Vagina (tissue), 2 donors: ENCODE data around the gene FMO1. TPM values are rescaled to one million over a fixed set of nuclear protein-coding genes. Genes with fewer than 3 reads are reported as not detected.

Source experiments
- DNase-seq, 2 donors: peaks; one replicate each; pipeline ENCODE4 v3.0.0-alpha.2; 2017; ENCODE audit errors: extremely low spot score in 2 of 2
- H3K27ac ChIP-seq: fragments of 200-600 bp; sonication (generic); one replicate; pipeline ENCODE4 v1.5.1; 2019
- H3K27me3 ChIP-seq: fragments of 200-600 bp; sonication (generic); one replicate; pipeline ENCODE4 v1.5.1; 2019
- H3K36me3 ChIP-seq, 2 donors: fragments of 200-600 bp; sonication (generic); one replicate each; pipeline ENCODE4 v1.5.1; 2017 to 2019
- H3K4me1 ChIP-seq: fragments of 200-600 bp; sonication (generic); one replicate; pipeline ENCODE4 v1.5.1; 2019
- H3K4me3 ChIP-seq, 2 donors: fragments of 200-600 bp; sonication (generic); 1 replicate in 1 of 2; 2 replicates in 1 of 2; pipeline ENCODE4 v1.5.1; 2016 to 2019
- H3K9me3 ChIP-seq: fragments of 200-600 bp; sonication (generic); one replicate; pipeline ENCODE4 v1.5.1; 2019
- CTCF ChIP-seq, 3 experiments: fragments of 450-650 bp in 2 of 3; fragments of 200-600 bp in 1 of 3; sonication (generic) in 1 of 3; IDR thresholded peaks; one replicate each; pipeline ENCODE4 v1.5.1; 2017 to 2019; ENCODE audit warnings: antibody characterized with exemption in 3 of 3, mild to moderate bottlenecking in 2 of 3, moderate library complexity in 2 of 3
- POLR2A ChIP-seq, 2 donors: fragments of 450-650 bp; IDR thresholded peaks; one replicate each; pipeline ENCODE4 v1.6.1; 2017; ENCODE audit warnings: antibody characterized with exemption in 2 of 2, mild to moderate bottlenecking in 2 of 2, moderate library complexity in 2 of 2
- POLR2AphosphoS5 ChIP-seq, 2 donors: sonication (generic); formaldehyde crosslinking; IDR thresholded peaks; one replicate each; pipeline ENCODE4 v1.9.0; 2017; ENCODE audit warnings: antibody characterized with exemption in 2 of 2, mild to moderate bottlenecking in 2 of 2, low read depth in 1 of 2; ENCODE audit not compliant: insufficient read depth in 1 of 2
- intact Hi-C: fragments of 100-400 bp; cut with DNase I; formaldehyde crosslinking; loops from one replicate; pipeline ENCODE4 v1.15.1; 2023
- total RNA-seq: library from RNA; depleted of rRNA; stranded (reverse); fragments of >200 nt; gene quantifications from one replicate; pipeline ENCODE4 v1.2.3, GENCODE V29; 2016

Gene FMO1
- total RNA-seq, 1 donor from 2014 or later: 6.4 TPM

GRCh38 chr1:171248841-171249240 lies 547 bp downstream of the FMO1 start:
- Histone ChIP-seq H3K36me3 (no peaks in the 10 kb centered on the region), H3K4me3 (no peak overlapping the region), H3K4me1 (peaks cover 11% of the 10 kb centered on the region), H3K27me3 (no peaks in the 10 kb centered on the region), H3K27ac (no peak overlapping the region), H3K9me3 (no peaks in the 10 kb centered on the region)
- intact Hi-C loops: loop anchor here (5.0 kb wide), 1 partner anchor 63 kb away; the partner anchor contains the start of gene FMO4
- DNase-seq: no peak
- no peak for TF ChIP-seq CTCF (IDR thresholded peaks at IDR 0.05)
- TF ChIP-seq POLR2AphosphoS5 (IDR thresholded peaks at IDR 0.05; ENCODE audit: insufficient read depth in 1 of 2, low read depth in 1 of 2): no peak
- TF ChIP-seq POLR2A (IDR thresholded peaks at IDR 0.05): no peak

- no peaks in the 10 kb centered on the region for H3K27me3 ChIP-seq
- no peak for DNase-seq
- no peak overlapping the region for H3K4me3 ChIP-seq
- no peak overlapping the region for H3K27ac ChIP-seq
- H3K9me3 ChIP-seq: no peaks in the 10 kb centered on the region
- no peaks in the 10 kb centered on the region for H3K36me3 ChIP-seq
- peaks cover 12% of the 10 kb centered on the region for H3K4me1 ChIP-seq
- intact Hi-C loops: no loop called here
- TF ChIP-seq POLR2AphosphoS5 (IDR thresholded peaks at IDR 0.05; ENCODE audit: insufficient read depth in 1 of 2, low read depth in 1 of 2): no peak
- no peak for TF ChIP-seq POLR2A (IDR thresholded peaks at IDR 0.05)
- no peak for TF ChIP-seq CTCF (IDR thresholded peaks at IDR 0.05)
Observed at GRCh38 chr1:171250263-171250662, 2.0 kb downstream of the FMO1 start.

- Histone ChIP-seq H3K36me3 (no peaks in the 10 kb centered on the region), H3K27me3 (no peaks in the 10 kb centered on the region), H3K9me3 (no peaks in the 10 kb centered on the region), H3K27ac (peak overlapping the region; percentile 35), H3K4me3 (peak overlapping the region; percentile 53 to 54), H3K4me1 (peaks cover 16% of the 10 kb centered on the region)
- DNase-seq: no peak
- intact Hi-C loops: no loop called here
- TF ChIP-seq CTCF (IDR thresholded peaks at IDR 0.05): peak in 1 of 3 experiments; percentile 29
- no peak for TF ChIP-seq POLR2A (IDR thresholded peaks at IDR 0.05)
- TF ChIP-seq POLR2AphosphoS5 (IDR thresholded peaks at IDR 0.05; ENCODE audit: insufficient read depth in 1 of 2, low read depth in 1 of 2): no peak
Observed at GRCh38 chr1:171251042-171251951, 3.0 kb downstream of the FMO1 start.

GRCh38 chr1:171251952-171252300 lies 3.6 kb downstream of the FMO1 start:
- DNase-seq: no peak
- no peaks in the 10 kb centered on the region for H3K36me3 ChIP-seq
- H3K9me3 ChIP-seq: no peaks in the 10 kb centered on the region
- H3K4me3 ChIP-seq: peak overlapping the region; percentile 53 to 54
- no peak overlapping the region for H3K27ac ChIP-seq
- H3K27me3 ChIP-seq: no peaks in the 10 kb centered on the region
- intact Hi-C loops: no loop called here
- peaks cover 22% of the 10 kb centered on the region for H3K4me1 ChIP-seq
- no peak for TF ChIP-seq POLR2AphosphoS5 (IDR thresholded peaks at IDR 0.05; ENCODE audit: insufficient read depth in 1 of 2, low read depth in 1 of 2)
- TF ChIP-seq POLR2A (IDR thresholded peaks at IDR 0.05): no peak
- no peak for TF ChIP-seq CTCF (IDR thresholded peaks at IDR 0.05)

GRCh38 chr1:171252482-171252881 lies 4.2 kb downstream of the FMO1 start:
- no peak overlapping the region for H3K27ac ChIP-seq
- intact Hi-C loops: no loop called here

More at GRCh38 chr1:171252482-171252881, 4.2 kb downstream of the FMO1 start:
- Histone ChIP-seq H3K27me3 (no peaks in the 10 kb centered on the region), H3K4me3 (no peak overlapping the region), H3K4me1 (peaks cover 28% of the 10 kb centered on the region), H3K36me3 (no peaks in the 10 kb centered on the region), H3K9me3 (no peaks in the 10 kb centered on the region)
- TF ChIP-seq CTCF (IDR thresholded peaks at IDR 0.05): no peak
- TF ChIP-seq POLR2A (IDR thresholded peaks at IDR 0.05): no peak
- TF ChIP-seq POLR2AphosphoS5 (IDR thresholded peaks at IDR 0.05; ENCODE audit: insufficient read depth in 1 of 2, low read depth in 1 of 2): no peak
- no peak for DNase-seq
